Mesenchymal stem cell (in vitro differentiated cells and primary cell): ENCODE measurements around the gene OR5A1.

ENCODE experiments used
- DNase-seq: peaks from one replicate; pipeline ENCODE4 v3.0.0-alpha.2; 2013
- H2AFZ ChIP-seq: one replicate; pipeline ENCODE4 v1.6.1; 2013; ENCODE audit warnings: low read depth, mild to moderate bottlenecking, control low read depth, inconsistent platforms, low read length, moderate library complexity
- H2AK5ac ChIP-seq: 2 replicates; pipeline ENCODE4 v1.6.1; 2013; ENCODE audit warnings: low read length, moderate library complexity, mild to moderate bottlenecking, inconsistent platforms; ENCODE audit not compliant: severe bottlenecking
- H2BK120ac ChIP-seq: one replicate; pipeline ENCODE4 v1.6.1; 2013; ENCODE audit warnings: low read depth, mild to moderate bottlenecking, inconsistent platforms, low read length, moderate library complexity
- H2BK12ac ChIP-seq, 2 experiments: one replicate each; pipeline ENCODE4 v1.6.1; 2013; ENCODE audit warnings: inconsistent platforms in 2 of 2, low read length in 2 of 2, mild to moderate bottlenecking in 2 of 2, moderate library complexity in 2 of 2, control low read depth in 1 of 2
- H2BK15ac ChIP-seq: one replicate; pipeline ENCODE4 v1.6.1; 2013; ENCODE audit warnings: mild to moderate bottlenecking, low read depth, inconsistent platforms; ENCODE audit not compliant: poor library complexity, severe bottlenecking
- H2BK5ac ChIP-seq: 2 replicates; pipeline ENCODE4 v1.6.1; 2013; ENCODE audit warnings: low read depth, mild to moderate bottlenecking, low read length, control low read depth, inconsistent platforms; ENCODE audit not compliant: poor library complexity, severe bottlenecking
- H3K14ac ChIP-seq, 2 experiments: one replicate each; pipeline ENCODE4 v1.6.1; 2013; ENCODE audit warnings: inconsistent platforms in 2 of 2, low read length in 2 of 2, control low read depth in 1 of 2, mild to moderate bottlenecking in 1 of 2, moderate library complexity in 1 of 2
- H3K18ac ChIP-seq, 2 experiments: one replicate each; pipeline ENCODE4 v1.6.1; 2013; ENCODE audit warnings: inconsistent platforms in 2 of 2, low read length in 2 of 2, control low read depth in 1 of 2, low read depth in 1 of 2, mild to moderate bottlenecking in 1 of 2
- H3K23ac ChIP-seq, 2 experiments: one replicate each; pipeline ENCODE4 v1.6.1; 2013; ENCODE audit warnings: inconsistent platforms in 2 of 2, low read length in 2 of 2, mild to moderate bottlenecking in 2 of 2, moderate library complexity in 2 of 2, control low read depth in 1 of 2
- H3K27ac ChIP-seq: 2 replicates; pipeline ENCODE4 v1.5.1; 2013; ENCODE audit warnings: mild to moderate bottlenecking, moderate library complexity, low read length, control low read depth, inconsistent platforms; ENCODE audit not compliant: poor library complexity, severe bottlenecking
- H3K27me3 ChIP-seq, 2 experiments: 2 replicates each; pipeline versions ENCODE4 v1.6.1 to v1.7.0; 2013; ENCODE audit warnings: low read length in 2 of 2, mild to moderate bottlenecking in 2 of 2, moderate library complexity in 2 of 2, control low read depth in 1 of 2, inconsistent platforms in 1 of 2; ENCODE audit not compliant: control insufficient read depth in 1 of 2, insufficient read depth in 1 of 2
- H3K36me3 ChIP-seq, 2 experiments: 2 replicates each; pipeline versions ENCODE4 v1.6.1 to v1.7.0; 2013; ENCODE audit warnings: low read length in 2 of 2, control low read depth in 1 of 2, inconsistent platforms in 1 of 2, low read depth in 1 of 2, mild to moderate bottlenecking in 1 of 2; ENCODE audit not compliant: insufficient read depth in 2 of 2, control insufficient read depth in 1 of 2
- H3K4ac ChIP-seq, 2 experiments: one replicate each; pipeline ENCODE4 v1.6.1; 2013; ENCODE audit warnings: inconsistent platforms in 2 of 2, low read length in 2 of 2, mild to moderate bottlenecking in 2 of 2, moderate library complexity in 2 of 2, control low read depth in 1 of 2, low read depth in 1 of 2
- H3K4me1 ChIP-seq: 2 replicates; pipeline ENCODE4 v1.6.1; 2013; ENCODE audit warnings: low read depth, low read length, control low read depth; ENCODE audit not compliant: control insufficient read depth, insufficient read depth
- H3K4me2 ChIP-seq: 2 replicates; pipeline ENCODE4 v1.6.1; 2013; ENCODE audit warnings: low read length, mild to moderate bottlenecking, inconsistent platforms; ENCODE audit not compliant: poor library complexity, severe bottlenecking
- H3K4me3 ChIP-seq, 2 experiments: 2 replicates each; pipeline versions ENCODE4 v1.5.1 to v1.7.0; 2013; ENCODE audit warnings: low read length in 2 of 2, mild to moderate bottlenecking in 2 of 2, control low read depth in 1 of 2, low read depth in 1 of 2; ENCODE audit not compliant: insufficient read depth in 1 of 2
- H3K79me1 ChIP-seq: replicated peaks from 2 replicates; pipeline ENCODE4 v1.6.1; 2013; ENCODE audit warnings: mild to moderate bottlenecking, control low read depth, low read length, inconsistent platforms; ENCODE audit not compliant: poor library complexity, severe bottlenecking
- H3K9ac ChIP-seq: 2 replicates; pipeline ENCODE4 v1.7.0; 2013; ENCODE audit warnings: mild to moderate bottlenecking, low read length, moderate library complexity
- H3K9me3 ChIP-seq: 2 replicates; pipeline ENCODE4 v1.7.0; 2013; ENCODE audit warnings: mild to moderate bottlenecking, low read length; ENCODE audit not compliant: control insufficient read depth
- H4K8ac ChIP-seq: one replicate; pipeline ENCODE4 v1.6.1; 2013; ENCODE audit warnings: inconsistent platforms, mild to moderate bottlenecking, low read length, moderate library complexity
- H4K91ac ChIP-seq: one replicate; pipeline ENCODE4 v1.6.1; 2013; ENCODE audit warnings: mild to moderate bottlenecking, low read length, inconsistent platforms
- WGBS: methylation state at CpG from one replicate; pipeline ENCODE4 v1.1.7; 2013; ENCODE audit warnings: mixed read lengths; 5-methylcytosine and 5-hydroxymethylcytosine counted together

The OR5A1 gene

DNA sequence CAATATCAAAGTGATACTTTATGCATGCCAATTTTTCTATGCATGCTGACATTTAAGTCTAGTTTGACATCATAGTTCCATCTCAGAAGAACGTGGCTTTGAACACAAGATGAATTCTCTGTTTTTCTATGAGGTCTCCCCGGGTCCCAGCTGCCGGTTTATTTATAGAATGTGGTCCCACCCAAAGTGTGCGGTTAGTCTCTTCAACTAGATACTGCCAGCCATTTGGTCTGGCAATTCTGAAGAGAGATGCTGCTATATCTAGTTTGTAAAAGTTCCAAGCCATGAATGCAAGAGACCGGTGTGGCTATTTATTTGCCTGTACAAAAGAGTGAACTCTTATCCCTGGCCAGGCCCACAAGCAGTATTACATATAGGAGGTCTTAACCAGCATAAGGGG, 19.2 kb upstream of the OR5A1 start:
- Histone ChIP-seq H3K4me1 (no peaks in the 10 kb centered on the region), H2AK5ac (no peak overlapping the region), H2BK12ac (no peak overlapping the region), H2BK5ac (no peak overlapping the region), H2BK15ac (no peak overlapping the region), H3K4ac (no peak overlapping the region), H3K79me1 (no peaks in the 10 kb centered on the region), H3K27ac (no peak overlapping the region), H3K18ac (no peak overlapping the region), H4K91ac (no peak overlapping the region), H3K9ac (no peak overlapping the region), H3K4me3 (no peak overlapping the region), H2AFZ (no peak overlapping the region), H3K27me3 (no peaks in the 10 kb centered on the region), H3K9me3 (peaks cover 3% of the 10 kb centered on the region), H3K23ac (no peak overlapping the region), H3K36me3 (no peaks in the 10 kb centered on the region), H4K8ac (no peak overlapping the region), H3K14ac (no peak overlapping the region), H2BK120ac (no peak overlapping the region), H3K4me2 (no peak overlapping the region)
- WGBS: 76% methylated on average over 5 of the region's 5 CpGs
- DNase-seq: no peak

DNA sequence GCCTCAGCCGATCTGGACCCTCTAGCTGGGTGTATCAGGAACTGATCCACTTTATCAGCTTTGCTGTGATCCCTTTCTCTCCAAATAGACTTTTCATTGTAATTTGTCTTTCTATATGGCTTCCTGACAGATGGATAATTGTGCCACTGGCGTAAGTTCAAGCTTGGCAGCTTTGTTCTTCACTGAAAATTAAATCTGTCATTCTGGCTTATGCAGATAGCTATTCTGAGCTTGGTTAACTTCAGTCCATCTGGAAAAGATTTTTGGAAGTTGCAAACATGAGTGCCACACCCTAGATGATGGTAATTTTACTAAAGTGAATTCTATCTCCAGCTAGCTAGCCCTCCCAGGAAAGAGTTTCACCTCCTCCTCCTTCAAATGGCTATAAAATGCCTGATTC, 18.1 kb upstream of the OR5A1 start:
- Histone ChIP-seq H3K27me3 (no peaks in the 10 kb centered on the region), H3K18ac (no peak overlapping the region), H4K91ac (no peak overlapping the region), H2BK5ac (no peak overlapping the region), H3K79me1 (no peaks in the 10 kb centered on the region), H3K14ac (no peak overlapping the region), H2BK15ac (no peak overlapping the region), H3K4me3 (no peak overlapping the region), H3K9ac (no peak overlapping the region), H3K36me3 (no peaks in the 10 kb centered on the region), H2AK5ac (no peak overlapping the region), H3K23ac (no peak overlapping the region), H2BK120ac (no peak overlapping the region), H3K4me2 (no peak overlapping the region), H3K27ac (no peak overlapping the region), H4K8ac (no peak overlapping the region), H3K9me3 (no peaks in the 10 kb centered on the region), H2BK12ac (no peak overlapping the region), H3K4me1 (no peaks in the 10 kb centered on the region), H3K4ac (no peak overlapping the region), H2AFZ (no peak overlapping the region)
- DNase-seq: no peak
- 62% methylated on average over 2 of the region's 2 CpGs for WGBS

DNA sequence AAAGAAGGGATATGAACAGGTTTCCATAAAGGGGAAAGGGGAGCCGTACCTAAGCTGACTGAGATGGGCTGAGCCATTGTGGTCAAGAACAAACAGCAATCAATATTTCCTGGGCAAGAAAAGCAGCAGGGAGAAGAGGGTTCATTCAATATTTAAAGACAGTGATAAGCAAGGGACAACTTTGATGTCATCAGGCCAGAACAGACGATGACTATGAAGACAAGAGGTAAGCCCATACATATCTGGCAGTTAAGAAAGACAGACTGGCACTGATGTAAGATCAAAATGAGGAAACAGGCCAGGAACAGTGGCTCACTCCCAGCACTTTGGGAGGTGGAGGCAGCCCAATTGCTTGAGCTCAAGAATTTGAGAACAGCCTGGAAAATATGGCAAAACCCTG, 12.4 kb upstream of the OR5A1 start:
- H2BK12ac ChIP-seq: no peak overlapping the region
- no peak overlapping the region for H3K27ac ChIP-seq
- no peaks in the 10 kb centered on the region for H3K9me3 ChIP-seq
- no peak overlapping the region for H3K4me2 ChIP-seq
- no peaks in the 10 kb centered on the region for H3K79me1 ChIP-seq
- H3K4me1 ChIP-seq: no peaks in the 10 kb centered on the region
- H3K23ac ChIP-seq: no peak overlapping the region
- no peak overlapping the region for H2BK15ac ChIP-seq
- no peak overlapping the region for H3K18ac ChIP-seq
- no peak overlapping the region for H3K9ac ChIP-seq
- 75% methylated on average over 2 of the region's 2 CpGs for WGBS
- H4K8ac ChIP-seq: no peak overlapping the region
- no peak overlapping the region for H3K14ac ChIP-seq
- no peak overlapping the region for H2AFZ ChIP-seq
- no peak overlapping the region for H2AK5ac ChIP-seq
- no peak for DNase-seq
- no peak overlapping the region for H2BK5ac ChIP-seq
- H3K4ac ChIP-seq: no peak overlapping the region
- H3K36me3 ChIP-seq: no peaks in the 10 kb centered on the region
- no peak overlapping the region for H4K91ac ChIP-seq
- H3K4me3 ChIP-seq: no peak overlapping the region
- no peaks in the 10 kb centered on the region for H3K27me3 ChIP-seq
- H2BK120ac ChIP-seq: no peak overlapping the region

DNA sequence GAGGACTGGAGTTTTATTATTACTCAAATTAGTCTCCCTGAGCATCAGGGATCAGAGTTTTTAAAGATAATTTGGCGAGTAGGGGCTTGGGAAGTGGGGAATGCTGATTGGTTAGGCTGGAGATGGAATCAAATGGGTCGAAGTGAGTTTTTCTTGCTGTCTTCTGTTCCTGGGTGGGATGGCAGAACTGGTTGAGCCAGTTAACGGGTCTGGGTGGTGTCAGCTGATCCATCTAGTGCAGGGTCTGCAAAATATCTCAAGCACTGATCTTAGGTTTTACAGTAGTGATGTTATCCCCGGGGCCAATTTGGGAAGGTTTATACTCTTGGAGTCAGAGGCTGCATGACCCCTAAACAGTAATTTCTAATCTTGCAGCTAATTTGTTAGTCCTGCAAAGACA, 11.1 kb upstream of the OR5A1 start:
- Histone ChIP-seq H3K4ac (no peak overlapping the region), H2BK12ac (no peak overlapping the region), H3K79me1 (no peaks in the 10 kb centered on the region), H3K4me2 (no peak overlapping the region), H3K9me3 (no peaks in the 10 kb centered on the region), H2BK5ac (no peak overlapping the region), H2BK15ac (no peak overlapping the region), H3K27me3 (no peaks in the 10 kb centered on the region), H4K91ac (no peak overlapping the region), H3K23ac (no peak overlapping the region), H3K27ac (no peak overlapping the region), H3K4me3 (no peak overlapping the region), H4K8ac (no peak overlapping the region), H3K36me3 (no peaks in the 10 kb centered on the region), H3K4me1 (no peaks in the 10 kb centered on the region), H3K9ac (no peak overlapping the region), H2AK5ac (no peak overlapping the region), H3K18ac (no peak overlapping the region), H3K14ac (no peak overlapping the region), H2AFZ (no peak overlapping the region), H2BK120ac (no peak overlapping the region)
- no peak for DNase-seq
- WGBS: 49% methylated on average over 4 of the region's 4 CpGs
